Frontal cortex (tissue), 4 donors: ENCODE measurements around the gene TRIM72. TPM values are rescaled to one million over a fixed set of nuclear protein-coding genes. Genes with fewer than 3 reads are reported as not detected.
"Not testable (repeated sequence)": the region's sequence is repeated elsewhere in the genome, so short reads cannot be mapped to it uniquely, and the experiment has no call there.

Experiments
- DNase-seq, 2 donors: peaks; one replicate each; pipeline ENCODE4 v3.0.0; 2012; ENCODE audit warnings: low spot score in 2 of 2
- FAIRE-seq: peaks from 2 replicates; lab custom pipeline; 2012; peaks lifted over from hg19 to GRCh38; lab: Jason Lieb, UNC
- small RNA-seq: library from RNA; depleted of rRNA; stranded (forward); fragments of <200 nt; gene quantifications from one replicate; pipeline ENCODE3, GENCODE V24; 2014
- total RNA-seq: library from RNA; depleted of rRNA; stranded (reverse); fragments of >200 nt; gene quantifications from one replicate; pipeline ENCODE4 v1.2.3, GENCODE V29; 2014
- donor health status: control.
- donor health status: control.
- donor health status: control.

Gene TRIM72
- total RNA-seq, 1 donor from 2014 or later, result 1.2 TPM

DNA sequence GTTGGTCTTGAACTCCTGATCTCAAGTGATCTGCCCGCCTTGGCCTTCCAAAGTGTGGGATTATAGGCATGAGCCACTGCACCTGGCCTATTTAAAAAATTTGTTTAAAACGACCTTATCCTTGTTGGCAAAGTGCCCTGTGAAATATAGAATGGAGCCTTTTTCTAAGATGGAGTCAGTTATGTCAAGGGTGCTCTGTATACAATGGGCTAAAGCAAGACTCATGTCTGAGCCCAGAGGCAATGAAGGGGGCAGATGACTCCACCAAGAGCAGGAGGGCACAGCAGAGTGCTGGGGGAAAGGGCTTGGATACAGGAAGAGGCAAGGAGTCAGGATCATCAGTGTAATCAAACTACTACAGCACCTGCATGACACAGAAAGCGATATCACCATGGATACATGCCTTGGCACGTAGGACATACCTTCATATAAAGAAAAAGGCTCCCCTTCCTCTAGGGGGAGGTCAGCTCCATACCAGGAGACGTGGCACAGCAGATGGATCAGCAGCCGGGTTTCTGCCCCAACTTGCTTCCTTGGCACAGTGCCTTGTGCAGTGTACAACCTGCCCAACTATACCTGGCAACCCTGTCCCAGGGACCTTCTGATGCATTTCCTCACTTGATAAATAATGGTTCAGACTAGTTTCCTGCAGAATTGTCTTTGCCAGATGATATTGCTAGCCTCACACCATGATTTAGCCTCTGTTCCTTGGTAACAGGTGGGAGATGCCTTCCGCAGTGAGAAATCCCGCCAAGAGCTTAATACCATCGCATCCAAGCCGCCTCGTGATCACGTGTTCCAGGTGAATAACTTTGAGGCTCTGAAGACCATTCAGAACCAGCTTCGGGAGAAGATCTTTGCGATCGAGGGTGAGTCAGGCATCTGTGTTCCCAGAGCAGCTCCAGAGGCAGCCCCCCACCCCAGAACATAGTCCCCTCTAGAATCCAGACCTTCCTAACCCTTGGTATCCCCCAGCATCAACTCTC lies 61.2 kb downstream of the TRIM72 start:
- FAIRE-seq (no peak), DNase-seq (no peak)

DNA sequence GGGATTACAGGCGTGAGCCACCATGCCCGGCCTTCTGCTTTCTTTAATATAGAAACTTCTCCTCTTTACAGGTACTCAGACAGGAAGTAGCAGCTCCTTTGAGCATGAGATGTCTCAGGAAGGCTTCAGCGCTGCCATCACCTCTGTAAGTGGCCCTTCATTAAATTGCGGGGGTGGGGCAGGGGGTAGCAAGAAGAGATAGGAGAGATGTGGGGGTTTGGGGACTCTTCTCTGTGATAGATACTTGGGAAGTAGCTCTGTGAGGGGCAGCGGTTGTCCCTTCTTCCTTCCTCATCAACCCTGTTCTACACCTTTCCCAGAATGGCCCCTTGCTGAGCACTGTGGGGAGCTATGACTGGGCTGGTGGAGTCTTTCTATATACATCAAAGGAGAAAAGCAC lies 62.7 kb downstream of the TRIM72 start:
- DNase-seq (no peak), FAIRE-seq (no peak)

DNA sequence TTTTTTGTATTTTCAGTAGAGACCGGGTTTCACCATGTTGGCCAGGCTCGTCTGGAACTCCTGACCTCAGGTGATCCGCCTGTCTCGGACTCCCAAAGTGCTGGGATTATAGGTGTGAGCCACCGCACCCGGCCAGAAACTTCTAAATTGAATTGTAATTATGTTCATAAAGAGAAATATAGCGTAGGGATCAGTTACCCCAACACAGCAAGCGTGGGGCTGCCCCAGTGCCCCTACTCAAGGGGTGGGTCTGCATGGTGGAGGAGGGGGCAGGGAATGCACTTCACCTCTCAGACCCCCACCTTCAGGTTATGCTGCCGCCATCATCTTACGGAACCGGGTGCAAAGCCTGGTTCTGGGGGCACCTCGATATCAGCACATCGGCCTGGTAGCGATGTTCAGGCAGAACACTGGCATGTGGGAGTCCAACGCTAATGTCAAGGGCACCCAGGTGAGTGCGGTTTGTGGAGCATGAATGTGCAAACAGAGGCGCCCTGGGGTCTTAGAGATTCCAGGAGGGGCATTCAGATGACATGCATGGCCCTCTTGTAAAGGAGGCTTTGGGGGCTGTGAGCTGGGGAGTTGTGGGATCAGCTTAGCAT lies 63.8 kb downstream of the TRIM72 start:
- FAIRE-seq, result no peak
- no peak for DNase-seq

DNA sequence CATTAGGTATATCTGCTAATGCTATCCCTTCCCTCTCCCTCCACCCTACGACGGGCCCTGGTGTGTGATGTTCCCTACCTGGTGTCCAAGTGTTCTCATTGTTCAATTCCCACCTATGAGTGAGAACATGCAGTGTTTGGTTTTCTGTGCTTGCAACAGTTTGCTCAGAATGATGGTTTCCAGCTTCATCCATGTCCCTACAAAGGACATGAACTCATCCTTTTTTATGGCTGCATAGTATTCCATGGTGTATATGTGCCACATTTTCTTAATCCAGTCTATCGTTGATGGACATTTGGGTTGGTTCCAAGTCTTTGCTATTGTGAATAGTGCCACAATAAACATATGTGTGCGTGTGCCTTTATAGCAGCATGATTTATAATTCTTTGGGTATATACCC lies 64.9 kb downstream of the TRIM72 start:
- DNase-seq, FAIRE-seq: not testable (repeated sequence)

Small RNAs within 50 kb of the gene (small RNA-seq; reads per million reads assigned to genes)
- not detected for gene AC009088.4
- not detected for gene NDUFA3P6

Other genes with a start within 250 kb of the TRIM72 start
- gene HSD3B7, start 228.9 kb upstream of the TRIM72 start, total RNA-seq, result 2.0 TPM
- gene STX1B, start 203.5 kb upstream of the TRIM72 start, total RNA-seq, result 11.4 TPM
- 13.9 TPM for gene STX4, start 180.6 kb upstream of the TRIM72 start, total RNA-seq
- gene ZNF668, start 139.9 kb upstream of the TRIM72 start, total RNA-seq, result 9.0 TPM
- 14.7 TPM for gene ZNF646, start 139.7 kb upstream of the TRIM72 start, total RNA-seq
- 1.6 TPM for gene PRSS53, start 125.2 kb upstream of the TRIM72 start, total RNA-seq
- gene VKORC1, start 119.3 kb upstream of the TRIM72 start, total RNA-seq, result 35.9 TPM
- 11.4 TPM for gene BCKDK, start 105.7 kb upstream of the TRIM72 start, total RNA-seq
- 47.7 TPM for gene KAT8, start 96.5 kb upstream of the TRIM72 start, total RNA-seq
- not detected for gene PRSS8, start 78.4 kb upstream of the TRIM72 start, total RNA-seq
- gene PRSS36, start 64.1 kb upstream of the TRIM72 start, total RNA-seq, result 1.6 TPM
- 36.3 TPM for gene FUS, start 34.0 kb upstream of the TRIM72 start, total RNA-seq
- gene PYCARD, start 11.4 kb upstream of the TRIM72 start, total RNA-seq, result 1.6 TPM
- 0.41 TPM for gene PYDC1, start 3.0 kb downstream of the TRIM72 start, total RNA-seq
- gene ITGAM, start 45.9 kb downstream of the TRIM72 start, total RNA-seq, result 2.0 TPM
- 0.41 TPM for gene ITGAX, start 141.1 kb downstream of the TRIM72 start, total RNA-seq
- not detected for gene ITGAD, start 179.2 kb downstream of the TRIM72 start, total RNA-seq
- gene COX6A2, start 214.2 kb downstream of the TRIM72 start, total RNA-seq, result not detected
- 0.41 TPM for gene ZNF843, start 228.7 kb downstream of the TRIM72 start, total RNA-seq
- gene ARMC5, start 245.4 kb downstream of the TRIM72 start, total RNA-seq, result 10.6 TPM